Lower lobe of right lung (tissue), 2 donors: ENCODE results near the gene LENG9. TPM values are rescaled to one million over a fixed set of nuclear protein-coding genes. Genes with fewer than 3 reads are reported as not detected.
"Not testable (repeated sequence)": the region's sequence is repeated elsewhere in the genome, so short reads cannot be mapped to it uniquely, and the experiment has no call there.

Experiments
- ATAC-seq, 2 donors: fragments of 200-7000 bp; cut with Tn5 transposase; one replicate each; pipeline ENCODE4 v1.9.1; 2020 to 2022; ENCODE audit warnings: mild to moderate bottlenecking in 2 of 2, moderate library complexity in 2 of 2
- DNase-seq: peaks from one replicate; pipeline ENCODE4 v3.0.0-alpha.2; 2020
- H3K27ac ChIP-seq: fragments of 200-600 bp; one replicate; pipeline ENCODE4 v1.8.0; 2022
- H3K27me3 ChIP-seq: fragments of 200-600 bp; one replicate; pipeline ENCODE4 v1.8.0; 2022; ENCODE audit warnings: low read depth
- H3K36me3 ChIP-seq: fragments of 200-600 bp; one replicate; pipeline ENCODE4 v1.8.0; 2022; ENCODE audit warnings: mild to moderate bottlenecking
- H3K4me1 ChIP-seq: fragments of 200-600 bp; one replicate; pipeline ENCODE4 v1.8.0; 2022
- H3K4me3 ChIP-seq: fragments of 200-600 bp; one replicate; pipeline ENCODE4 v1.8.0; 2022; ENCODE audit warnings: mild to moderate bottlenecking
- H3K9me3 ChIP-seq: fragments of 200-600 bp; one replicate; pipeline ENCODE4 v1.8.0; 2022
- intact Hi-C: fragments of 100-400 bp; cut with DNase I; formaldehyde crosslinking; loops from one replicate; pipeline ENCODE4 v1.11.0; 2022
- total RNA-seq: library from RNA; stranded (reverse); fragmentation: NEBNext Ultra II Directional; extraction: Animal tissue kit (Norgen Biotek cat#: 25700); gene quantifications from one replicate; pipeline ENCODE4 v1.2.1, GENCODE V29; 2021
- TF ChIP-seq, protein P1 (sequence below): fragments of 200-600 bp; IDR thresholded peaks from one replicate; pipeline ENCODE4 v1.8.0; 2022; ENCODE audit warnings: antibody characterized with exemption, mild to moderate bottlenecking
- donor health status: DM: no; HTN: yes; CAD: no; lungs with severe emphysema.

LENG9 gene
- total RNA-seq, 1 donor from 2014 or later: 7.3 TPM

DNA sequence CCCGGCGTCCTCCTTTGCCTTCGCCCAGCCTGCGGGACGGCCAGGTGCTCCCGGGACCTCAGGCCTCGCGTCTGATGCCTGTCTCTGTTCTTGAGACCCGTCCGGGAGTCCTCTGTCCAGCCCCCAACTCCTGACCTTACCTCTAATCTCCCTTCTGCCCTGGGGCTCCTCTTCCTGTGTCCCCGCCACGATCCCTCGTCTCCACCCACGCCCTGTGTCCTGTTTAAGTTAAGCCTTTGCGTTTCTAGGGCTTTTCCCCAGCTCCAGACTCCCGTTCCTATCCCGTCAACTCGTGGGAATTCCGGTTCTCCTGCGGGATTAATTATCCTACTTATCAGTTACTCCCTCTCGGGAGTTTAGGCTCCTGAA lies 13.9 kb downstream of the LENG9 start:
- ATAC-seq (no peak), DNase-seq (peak; percentile 47)
- H3K4me3 ChIP-seq: peak overlapping the region; percentile 78
- no peaks in the 10 kb centered on the region for H3K9me3 ChIP-seq
- H3K27me3 ChIP-seq: no peaks in the 10 kb centered on the region
- peaks cover 56% of the 10 kb centered on the region for H3K36me3 ChIP-seq
- TF ChIP-seq, protein P1, sequence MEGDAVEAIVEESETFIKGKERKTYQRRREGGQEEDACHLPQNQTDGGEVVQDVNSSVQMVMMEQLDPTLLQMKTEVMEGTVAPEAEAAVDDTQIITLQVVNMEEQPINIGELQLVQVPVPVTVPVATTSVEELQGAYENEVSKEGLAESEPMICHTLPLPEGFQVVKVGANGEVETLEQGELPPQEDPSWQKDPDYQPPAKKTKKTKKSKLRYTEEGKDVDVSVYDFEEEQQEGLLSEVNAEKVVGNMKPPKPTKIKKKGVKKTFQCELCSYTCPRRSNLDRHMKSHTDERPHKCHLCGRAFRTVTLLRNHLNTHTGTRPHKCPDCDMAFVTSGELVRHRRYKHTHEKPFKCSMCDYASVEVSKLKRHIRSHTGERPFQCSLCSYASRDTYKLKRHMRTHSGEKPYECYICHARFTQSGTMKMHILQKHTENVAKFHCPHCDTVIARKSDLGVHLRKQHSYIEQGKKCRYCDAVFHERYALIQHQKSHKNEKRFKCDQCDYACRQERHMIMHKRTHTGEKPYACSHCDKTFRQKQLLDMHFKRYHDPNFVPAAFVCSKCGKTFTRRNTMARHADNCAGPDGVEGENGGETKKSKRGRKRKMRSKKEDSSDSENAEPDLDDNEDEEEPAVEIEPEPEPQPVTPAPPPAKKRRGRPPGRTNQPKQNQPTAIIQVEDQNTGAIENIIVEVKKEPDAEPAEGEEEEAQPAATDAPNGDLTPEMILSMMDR: no peak
- H3K27ac ChIP-seq: peak overlapping the region; percentile 90
- H3K4me1 ChIP-seq: peaks cover 43% of the 10 kb centered on the region
- intact Hi-C loops: no loop called here

- intact Hi-C loops: no loop called here
- DNase-seq: peak; percentile 99
- TF ChIP-seq, protein P1: no peak
- Histone ChIP-seq H3K9me3 (no peaks in the 10 kb centered on the region), H3K27me3 (no peaks in the 10 kb centered on the region), H3K4me1 (peaks cover 43% of the 10 kb centered on the region), H3K36me3 (peaks cover 51% of the 10 kb centered on the region), H3K4me3 (peak within 1 kb of the TSS; percentile 78), H3K27ac (peak within 1 kb of the TSS; percentile 90)
- ATAC-seq: peak; percentile 98
Observed at GRCh38 chr19:54448774-54449700, 14.5 kb downstream of the LENG9 start, which contains the start of gene LENG8. Gene LENG8 (plus strand): TSS chr19:54449199. CDS start chr19:54451345, 2,146 bp downstream.

- DNase-seq: peak; percentile 74
- Histone ChIP-seq H3K27ac (peak overlapping the region; percentile 90), H3K27me3 (no peaks in the 10 kb centered on the region), H3K9me3 (no peaks in the 10 kb centered on the region), H3K4me1 (peaks cover 43% of the 10 kb centered on the region), H3K4me3 (peak overlapping the region; percentile 78), H3K36me3 (peaks cover 47% of the 10 kb centered on the region)
- peak; percentile 36 to 62 for ATAC-seq
- TF ChIP-seq, protein P1: no peak
- intact Hi-C loops: no loop called here
Observed at GRCh38 chr19:54448040-54448773, 15.4 kb downstream of the LENG9 start.

- H3K4me1 ChIP-seq: peaks cover 31% of the 10 kb centered on the region
- intact Hi-C loops, DNase-seq: not testable (repeated sequence)
Observed at GRCh38 chr19:54446349-54446748, 17.2 kb downstream of the LENG9 start.

DNA sequence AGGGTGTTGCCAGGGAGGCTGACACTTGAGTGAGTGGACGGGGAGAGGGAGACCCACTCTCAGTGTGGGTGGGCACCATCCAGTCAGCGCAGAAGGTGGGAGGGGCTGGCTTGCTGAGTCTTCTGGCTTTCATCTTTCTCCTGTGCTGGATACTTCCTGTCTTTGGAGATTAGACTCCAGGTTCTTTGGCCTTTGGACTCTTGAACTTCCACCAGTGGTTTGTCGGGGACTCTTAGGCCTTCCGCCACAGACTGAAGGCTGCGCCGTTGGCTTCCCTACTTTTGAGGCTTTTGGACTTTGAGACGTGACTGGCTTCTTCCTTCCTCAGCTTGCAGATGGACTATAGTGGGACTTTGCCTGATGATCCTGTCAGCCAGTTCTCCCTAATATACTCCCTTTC lies 18.8 kb downstream of the LENG9 start:
- H3K36me3 ChIP-seq: peaks cover 21% of the 10 kb centered on the region
- intact Hi-C loops: no loop called here
- H3K4me3 ChIP-seq: no peak overlapping the region
- peaks cover 15% of the 10 kb centered on the region for H3K4me1 ChIP-seq
- TF ChIP-seq, protein P1: no peak
- H3K27ac ChIP-seq: no peak overlapping the region
- no peaks in the 10 kb centered on the region for H3K27me3 ChIP-seq
- DNase-seq (no peak), ATAC-seq (no peak)
- H3K9me3 ChIP-seq: no peaks in the 10 kb centered on the region

More at GRCh38 chr19:54446349-54446748, 17.2 kb downstream of the LENG9 start:
- not testable (repeated sequence) for ATAC-seq, H3K9me3 ChIP-seq, H3K27ac ChIP-seq, H3K4me3 ChIP-seq, H3K27me3 ChIP-seq
- peaks cover 28% of the 10 kb centered on the region for H3K36me3 ChIP-seq
